WTC11 (cell line): ENCODE measurements around the gene FBXL13. TPM values are rescaled to one million over a fixed set of nuclear protein-coding genes. Genes with fewer than 3 reads are reported as not detected.
"Not testable (repeated sequence)": the region's sequence is repeated elsewhere in the genome, so short reads cannot be mapped to it uniquely, and the experiment has no call there.

Experiments
- ATAC-seq: fragments of 200-7000 bp; cut with Tn5 transposase; 2 replicates; pipeline ENCODE4 v1.10.0; 2021; ENCODE audit warnings: mild to moderate bottlenecking, moderate library complexity
- CTCF ChIA-PET: fragments of 300-600 bp; sonication (Branson Sonifier 250); formaldehyde crosslinking; loops from one replicate; lab custom pipeline; 2021; ENCODE audit warnings: antibody characterized with exemption; lab: Charles Lee
- POLR2A ChIA-PET: fragments of 350-600 bp; sonication (Branson Sonifier 250); formaldehyde crosslinking; loops from one replicate; lab custom pipeline; 2021; ENCODE audit warnings: antibody characterized with exemption; lab: Charles Lee
- DNase-seq: peaks from one replicate; pipeline ENCODE4 v3.0.0; 2021; ENCODE audit warnings: low spot score
- H3K27ac Mint-ChIP-seq: 2 replicates; pipeline ENCODE4 v1.8.0; 2021; ENCODE audit warnings: mixed read lengths
- H3K27me3 Mint-ChIP-seq: 2 replicates; pipeline ENCODE4 v1.8.0; 2021; ENCODE audit warnings: low read depth, mild to moderate bottlenecking, moderate library complexity, mixed read lengths
- H3K36me3 Mint-ChIP-seq: 2 replicates; pipeline ENCODE4 v1.8.0; 2021; ENCODE audit warnings: mixed read lengths
- H3K4me1 Mint-ChIP-seq: 2 replicates; pipeline ENCODE4 v1.8.0; 2022; ENCODE audit warnings: mixed read lengths
- H3K4me3 Mint-ChIP-seq: 2 replicates; pipeline ENCODE4 v1.8.0; 2021; ENCODE audit warnings: mild to moderate bottlenecking, moderate library complexity, mixed read lengths
- H3K9me3 Mint-ChIP-seq: 2 replicates; pipeline ENCODE4 v1.8.0; 2021; ENCODE audit warnings: mixed read lengths
- ARID4B ChIP-seq: sonication (generic); formaldehyde crosslinking; IDR thresholded peaks from 2 replicates; pipeline ENCODE4 v1.8.0; 2023; ENCODE audit warnings: missing genetic modification reagents, mild to moderate bottlenecking, borderline replicate concordance
- CDX4 ChIP-seq: fragments of 250-450 bp; sonication (Bioruptor Pico); IDR thresholded peaks from 2 replicates; pipeline ENCODE4 v1.9.0; 2021; ENCODE audit warnings: moderate library complexity, mild to moderate bottlenecking, inconsistent platforms, borderline replicate concordance
- CREB1 ChIP-seq: sonication (generic); formaldehyde crosslinking; IDR thresholded peaks from 2 replicates; pipeline ENCODE4 v1.8.0; 2023; ENCODE audit warnings: mild to moderate bottlenecking, missing genetic modification reagents
- ELF4 ChIP-seq: sonication (generic); formaldehyde crosslinking; IDR thresholded peaks from 2 replicates; pipeline ENCODE4 v1.8.1; 2022; ENCODE audit warnings: low read depth, mild to moderate bottlenecking, moderate library complexity, missing genetic modification reagents
- NR2C2 ChIP-seq: sonication (generic); formaldehyde crosslinking; IDR thresholded peaks from 2 replicates; pipeline ENCODE4 v1.8.0; 2022; ENCODE audit warnings: mild to moderate bottlenecking, missing genetic modification reagents
- NR3C1 ChIP-seq: sonication (generic); formaldehyde crosslinking; conservative IDR thresholded peaks from 2 replicates; pipeline ENCODE4 v1.8.1; 2023; ENCODE audit warnings: low read depth, mild to moderate bottlenecking, missing genetic modification reagents
- ZBTB21 ChIP-seq: sonication (generic); formaldehyde crosslinking; IDR thresholded peaks from 2 replicates; pipeline ENCODE4 v1.8.1; 2023; ENCODE audit warnings: mild to moderate bottlenecking, missing genetic modification reagents, borderline replicate concordance
- ZMAT4 ChIP-seq: fragments of 250-450 bp; sonication (Bioruptor Pico); IDR thresholded peaks from 2 replicates; pipeline ENCODE4 v1.9.0; 2021; ENCODE audit warnings: mild to moderate bottlenecking
- ZNF121 ChIP-seq: sonication (generic); formaldehyde crosslinking; IDR thresholded peaks from 2 replicates; pipeline ENCODE4 v1.8.0; 2023; ENCODE audit warnings: missing genetic modification reagents
- ZNF317 ChIP-seq: sonication (generic); formaldehyde crosslinking; IDR thresholded peaks from 2 replicates; pipeline ENCODE4 v1.8.1; 2023; ENCODE audit warnings: low read depth, mild to moderate bottlenecking, moderate library complexity, missing genetic modification reagents, borderline replicate concordance
- total RNA-seq: library from RNA; stranded (reverse); gene quantifications from 3 replicates; pipeline ENCODE4 v1.2.3, GENCODE V29; 2021
- TF ChIP-seq, protein P1 (sequence below): sonication (generic); formaldehyde crosslinking; conservative IDR thresholded peaks from 2 replicates; pipeline ENCODE4 v1.8.1; 2022; ENCODE audit warnings: mild to moderate bottlenecking, missing genetic modification reagents
- TF ChIP-seq, protein P2 (sequence below): sonication (generic); formaldehyde crosslinking; IDR thresholded peaks from 2 replicates; pipeline ENCODE4 v1.8.1; 2023; ENCODE audit warnings: mild to moderate bottlenecking, missing genetic modification reagents, borderline replicate concordance
- TF ChIP-seq, protein P3 (sequence below): sonication (generic); formaldehyde crosslinking; IDR thresholded peaks from 2 replicates; pipeline ENCODE4 v1.8.1; 2022; ENCODE audit warnings: low read depth, missing genetic modification reagents, borderline replicate concordance
- TF ChIP-seq, protein P4 (sequence below): sonication (generic); formaldehyde crosslinking; IDR thresholded peaks from 2 replicates; pipeline ENCODE4 v1.8.1; 2022; ENCODE audit warnings: mild to moderate bottlenecking, missing genetic modification reagents, moderate library complexity, borderline replicate concordance
- TF ChIP-seq, protein P5 (sequence below): sonication (generic); formaldehyde crosslinking; IDR thresholded peaks from 2 replicates; pipeline ENCODE4 v1.8.0; 2023; ENCODE audit warnings: mild to moderate bottlenecking, missing genetic modification reagents

The FBXL13 gene
- total RNA-seq, 1 experiment from 2014 or later = 1.7 TPM

- POLR2A ChIA-PET, H3K4me1 Mint-ChIP-seq, DNase-seq, ATAC-seq, H3K4me3 Mint-ChIP-seq, H3K27me3 Mint-ChIP-seq, H3K9me3 Mint-ChIP-seq: not testable (repeated sequence)
- Mint-ChIP-seq H3K27ac (0 out of 2 replicates have a peak overlapping the region, but pooled peaks have one; percentile 18), H3K36me3 (peaks cover 42% of the 10 kb centered on the region)
- CTCF ChIA-PET = interaction anchor here (1.1 kb wide), 1 partner anchor 334 kb away, joined by 7 read pairs; no protein-coding TSS in a partner anchor
Measured at GRCh38 chr7:103092321-103092720, 17.7 kb upstream of the FBXL13 start.

DNA sequence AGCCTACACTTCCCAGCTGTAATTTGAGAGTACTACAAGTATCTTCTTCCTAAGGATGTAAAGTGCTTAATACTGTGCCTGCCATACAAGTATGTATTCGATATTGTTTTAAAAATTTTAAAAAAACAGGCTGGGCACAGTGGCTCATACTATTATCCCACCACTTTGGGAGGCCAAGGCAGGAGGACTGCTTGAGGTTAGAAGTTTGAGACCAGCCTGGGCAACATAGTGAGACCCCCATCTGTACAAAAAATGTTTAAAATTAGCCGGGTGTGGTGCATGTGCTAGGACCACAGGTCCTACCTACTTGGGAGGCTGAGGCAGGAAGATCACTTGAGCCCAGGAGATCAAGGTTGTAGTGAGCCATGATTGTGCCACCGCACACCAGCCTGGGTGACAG is 8.6 kb upstream of the FBXL13 start:
- Mint-ChIP-seq H3K4me3 (no peak overlapping the region), H3K4me1 (peaks cover 12% of the 10 kb centered on the region), H3K36me3 (peaks cover 30% of the 10 kb centered on the region), H3K9me3 (no peaks in the 10 kb centered on the region), H3K27me3 (no peaks in the 10 kb centered on the region), H3K27ac (no peak overlapping the region)
- no peak for TF ChIP-seq ELF4 (CRISPR knock-in tag)
- peak; percentile 54; the same call in 1 of the 2 replicates for TF ChIP-seq ZNF121 (CRISPR knock-in tag)
- DNase-seq (no peak), ATAC-seq (no peak)
- ChIA-PET POLR2A (no interaction called here), CTCF (no interaction called here)

DNA sequence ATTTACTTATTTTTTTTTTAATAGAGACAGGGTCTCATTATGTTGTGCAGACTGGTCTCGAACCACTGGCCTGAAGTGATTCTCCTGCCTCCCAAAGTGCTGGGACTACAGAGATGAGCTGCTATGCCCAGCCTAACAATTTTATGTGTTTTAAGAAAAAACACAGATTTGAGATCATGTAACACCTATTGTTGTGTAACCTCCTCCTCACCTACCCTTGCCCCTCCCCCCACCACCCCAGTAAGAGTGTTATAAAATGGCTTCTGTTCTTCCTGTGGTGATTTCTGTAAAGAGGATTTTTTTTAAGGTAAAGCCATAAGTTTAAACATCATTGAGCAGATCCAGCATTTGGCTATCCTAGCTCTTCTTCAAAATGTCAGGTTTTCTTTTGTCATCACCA is 7.9 kb upstream of the FBXL13 start:
- H3K27ac Mint-ChIP-seq = no peak overlapping the region
- ChIA-PET POLR2A (no interaction called here), CTCF (no interaction called here)
- ATAC-seq (no peak), DNase-seq (no peak)
- peaks cover 12% of the 10 kb centered on the region for H3K4me1 Mint-ChIP-seq
- no peaks in the 10 kb centered on the region for H3K27me3 Mint-ChIP-seq
- H3K4me3 Mint-ChIP-seq = no peak overlapping the region
- H3K9me3 Mint-ChIP-seq = no peaks in the 10 kb centered on the region
- peaks cover 23% of the 10 kb centered on the region for H3K36me3 Mint-ChIP-seq
- TF ChIP-seq CREB1 (no peak), NR2C2 (CRISPR knock-in tag) (no peak), ZBTB21 (CRISPR knock-in tag) (no peak), CDX4 (CRISPR knock-in tag) (no peak), ZMAT4 (CRISPR knock-in tag) (no peak), ARID4B (CRISPR knock-in tag) (no peak), ZNF317 (no peak), NR3C1 (CRISPR knock-in tag) (no peak)
- TF ChIP-seq, protein P1, sequence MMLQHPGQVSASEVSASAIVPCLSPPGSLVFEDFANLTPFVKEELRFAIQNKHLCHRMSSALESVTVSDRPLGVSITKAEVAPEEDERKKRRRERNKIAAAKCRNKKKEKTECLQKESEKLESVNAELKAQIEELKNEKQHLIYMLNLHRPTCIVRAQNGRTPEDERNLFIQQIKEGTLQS (CRISPR knock-in tag) = no peak
- TF ChIP-seq, protein P2, sequence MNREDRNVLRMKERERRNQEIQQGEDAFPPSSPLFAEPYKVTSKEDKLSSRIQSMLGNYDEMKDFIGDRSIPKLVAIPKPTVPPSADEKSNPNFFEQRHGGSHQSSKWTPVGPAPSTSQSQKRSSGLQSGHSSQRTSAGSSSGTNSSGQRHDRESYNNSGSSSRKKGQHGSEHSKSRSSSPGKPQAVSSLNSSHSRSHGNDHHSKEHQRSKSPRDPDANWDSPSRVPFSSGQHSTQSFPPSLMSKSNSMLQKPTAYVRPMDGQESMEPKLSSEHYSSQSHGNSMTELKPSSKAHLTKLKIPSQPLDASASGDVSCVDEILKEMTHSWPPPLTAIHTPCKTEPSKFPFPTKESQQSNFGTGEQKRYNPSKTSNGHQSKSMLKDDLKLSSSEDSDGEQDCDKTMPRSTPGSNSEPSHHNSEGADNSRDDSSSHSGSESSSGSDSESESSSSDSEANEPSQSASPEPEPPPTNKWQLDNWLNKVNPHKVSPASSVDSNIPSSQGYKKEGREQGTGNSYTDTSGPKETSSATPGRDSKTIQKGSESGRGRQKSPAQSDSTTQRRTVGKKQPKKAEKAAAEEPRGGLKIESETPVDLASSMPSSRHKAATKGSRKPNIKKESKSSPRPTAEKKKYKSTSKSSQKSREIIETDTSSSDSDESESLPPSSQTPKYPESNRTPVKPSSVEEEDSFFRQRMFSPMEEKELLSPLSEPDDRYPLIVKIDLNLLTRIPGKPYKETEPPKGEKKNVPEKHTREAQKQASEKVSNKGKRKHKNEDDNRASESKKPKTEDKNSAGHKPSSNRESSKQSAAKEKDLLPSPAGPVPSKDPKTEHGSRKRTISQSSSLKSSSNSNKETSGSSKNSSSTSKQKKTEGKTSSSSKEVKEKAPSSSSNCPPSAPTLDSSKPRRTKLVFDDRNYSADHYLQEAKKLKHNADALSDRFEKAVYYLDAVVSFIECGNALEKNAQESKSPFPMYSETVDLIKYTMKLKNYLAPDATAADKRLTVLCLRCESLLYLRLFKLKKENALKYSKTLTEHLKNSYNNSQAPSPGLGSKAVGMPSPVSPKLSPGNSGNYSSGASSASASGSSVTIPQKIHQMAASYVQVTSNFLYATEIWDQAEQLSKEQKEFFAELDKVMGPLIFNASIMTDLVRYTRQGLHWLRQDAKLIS (CRISPR knock-in tag) = no peak
- TF ChIP-seq, protein P3, sequence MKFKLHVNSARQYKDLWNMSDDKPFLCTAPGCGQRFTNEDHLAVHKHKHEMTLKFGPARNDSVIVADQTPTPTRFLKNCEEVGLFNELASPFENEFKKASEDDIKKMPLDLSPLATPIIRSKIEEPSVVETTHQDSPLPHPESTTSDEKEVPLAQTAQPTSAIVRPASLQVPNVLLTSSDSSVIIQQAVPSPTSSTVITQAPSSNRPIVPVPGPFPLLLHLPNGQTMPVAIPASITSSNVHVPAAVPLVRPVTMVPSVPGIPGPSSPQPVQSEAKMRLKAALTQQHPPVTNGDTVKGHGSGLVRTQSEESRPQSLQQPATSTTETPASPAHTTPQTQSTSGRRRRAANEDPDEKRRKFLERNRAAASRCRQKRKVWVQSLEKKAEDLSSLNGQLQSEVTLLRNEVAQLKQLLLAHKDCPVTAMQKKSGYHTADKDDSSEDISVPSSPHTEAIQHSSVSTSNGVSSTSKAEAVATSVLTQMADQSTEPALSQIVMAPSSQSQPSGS = no peak
- TF ChIP-seq, protein P4, sequence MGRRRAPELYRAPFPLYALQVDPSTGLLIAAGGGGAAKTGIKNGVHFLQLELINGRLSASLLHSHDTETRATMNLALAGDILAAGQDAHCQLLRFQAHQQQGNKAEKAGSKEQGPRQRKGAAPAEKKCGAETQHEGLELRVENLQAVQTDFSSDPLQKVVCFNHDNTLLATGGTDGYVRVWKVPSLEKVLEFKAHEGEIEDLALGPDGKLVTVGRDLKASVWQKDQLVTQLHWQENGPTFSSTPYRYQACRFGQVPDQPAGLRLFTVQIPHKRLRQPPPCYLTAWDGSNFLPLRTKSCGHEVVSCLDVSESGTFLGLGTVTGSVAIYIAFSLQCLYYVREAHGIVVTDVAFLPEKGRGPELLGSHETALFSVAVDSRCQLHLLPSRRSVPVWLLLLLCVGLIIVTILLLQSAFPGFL (CRISPR knock-in tag) = no peak
- TF ChIP-seq, protein P5, sequence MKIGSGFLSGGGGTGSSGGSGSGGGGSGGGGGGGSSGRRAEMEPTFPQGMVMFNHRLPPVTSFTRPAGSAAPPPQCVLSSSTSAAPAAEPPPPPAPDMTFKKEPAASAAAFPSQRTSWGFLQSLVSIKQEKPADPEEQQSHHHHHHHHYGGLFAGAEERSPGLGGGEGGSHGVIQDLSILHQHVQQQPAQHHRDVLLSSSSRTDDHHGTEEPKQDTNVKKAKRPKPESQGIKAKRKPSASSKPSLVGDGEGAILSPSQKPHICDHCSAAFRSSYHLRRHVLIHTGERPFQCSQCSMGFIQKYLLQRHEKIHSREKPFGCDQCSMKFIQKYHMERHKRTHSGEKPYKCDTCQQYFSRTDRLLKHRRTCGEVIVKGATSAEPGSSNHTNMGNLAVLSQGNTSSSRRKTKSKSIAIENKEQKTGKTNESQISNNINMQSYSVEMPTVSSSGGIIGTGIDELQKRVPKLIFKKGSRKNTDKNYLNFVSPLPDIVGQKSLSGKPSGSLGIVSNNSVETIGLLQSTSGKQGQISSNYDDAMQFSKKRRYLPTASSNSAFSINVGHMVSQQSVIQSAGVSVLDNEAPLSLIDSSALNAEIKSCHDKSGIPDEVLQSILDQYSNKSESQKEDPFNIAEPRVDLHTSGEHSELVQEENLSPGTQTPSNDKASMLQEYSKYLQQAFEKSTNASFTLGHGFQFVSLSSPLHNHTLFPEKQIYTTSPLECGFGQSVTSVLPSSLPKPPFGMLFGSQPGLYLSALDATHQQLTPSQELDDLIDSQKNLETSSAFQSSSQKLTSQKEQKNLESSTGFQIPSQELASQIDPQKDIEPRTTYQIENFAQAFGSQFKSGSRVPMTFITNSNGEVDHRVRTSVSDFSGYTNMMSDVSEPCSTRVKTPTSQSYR (CRISPR knock-in tag) = no peak
